Testis (tissue), 3 donors: ENCODE measurements around the gene UBE2V1. TPM values are rescaled to one million over a fixed set of nuclear protein-coding genes. Genes with fewer than 3 reads are reported as not detected.

Experiments used
- DNase-seq: peaks from one replicate; pipeline ENCODE4 v3.0.0-alpha.2; 2019
- H3K27ac ChIP-seq, 2 donors: fragments of 200-600 bp; sonication (generic); one replicate each; pipeline ENCODE4 v1.5.1; 2019
- H3K27me3 ChIP-seq: fragments of 200-600 bp; sonication (generic); one replicate; pipeline ENCODE4 v1.5.1; 2019
- H3K36me3 ChIP-seq: fragments of 200-600 bp; sonication (generic); one replicate; pipeline ENCODE4 v1.5.1; 2017; ENCODE audit warnings: low read depth; ENCODE audit errors: missing control alignments
- H3K4me1 ChIP-seq: fragments of 200-600 bp; sonication (generic); one replicate; pipeline ENCODE4 v1.5.1; 2019
- H3K4me3 ChIP-seq, 2 donors: fragments of 200-600 bp; sonication (generic); one replicate each; pipeline ENCODE4 v1.5.1; 2017 to 2019
- H3K9me3 ChIP-seq: fragments of 200-600 bp; sonication (generic); one replicate; pipeline ENCODE4 v1.5.1; 2017
- CTCF ChIP-seq, 3 experiments: fragments of 450-650 bp in 2 of 3; fragments of 200-600 bp in 1 of 3; sonication (generic) in 1 of 3; IDR thresholded peaks; one replicate each; pipeline ENCODE4 v1.5.1; 2016 to 2019; ENCODE audit warnings: antibody characterized with exemption in 3 of 3, mild to moderate bottlenecking in 2 of 3, moderate library complexity in 1 of 3
- POLR2A ChIP-seq: fragments of 450-650 bp; IDR thresholded peaks from one replicate; pipeline ENCODE4 v1.6.1; 2017; ENCODE audit warnings: antibody characterized with exemption, mild to moderate bottlenecking, moderate library complexity
- WGBS, 2 donors: methylation state at CpG; one replicate each; pipeline ENCODE4 v1.1.5; 2018; 5-methylcytosine and 5-hydroxymethylcytosine counted together
- intact Hi-C: fragments of 100-400 bp; cut with DNase I; formaldehyde crosslinking; loops from one replicate; pipeline ENCODE4 v1.15.1; 2023; ENCODE audit warnings: low total_unique reads
- polyA plus RNA-seq: library from polyadenylated mRNA; stranded (reverse); fragments of 350-450 nt; fragmentation: Illumina TruSeq; extraction: RNeasy Lipid Tissue Mini Kit (QIAGEN cat#74804); gene quantifications from one replicate; pipeline ENCODE4 v1.2.3, GENCODE V29; 2014; ENCODE audit warnings: low read depth, low replicate concordance; ENCODE audit not compliant: insufficient read depth
- total RNA-seq, 2 donors: library from RNA; depleted of rRNA; stranded (reverse); fragments of >200 nt; gene quantifications; one replicate each; pipeline ENCODE4 v1.2.3, GENCODE V29; 2016

Gene UBE2V1
- total and polyA plus RNA-seq, 3 donors from 2014 or later = 78.1 to 121 (median 80.5) TPM

GRCh38 chr20:50118203-50118602 is 5.3 kb upstream of the UBE2V1 start:
- WGBS, 2 donors = 62 to 68% methylated on average over 2 of the region's 2 CpGs
- Histone ChIP-seq H3K4me1 (peaks cover 8% of the 10 kb centered on the region), H3K27me3 (no peaks in the 10 kb centered on the region), H3K36me3 (no peaks in the 10 kb centered on the region), H3K9me3 (no peaks in the 10 kb centered on the region), H3K27ac (no peak overlapping the region), H3K4me3 (no peak overlapping the region)
- intact Hi-C loops = no loop called here
- DNase-seq = no peak
- no peak for TF ChIP-seq POLR2A
- TF ChIP-seq CTCF (IDR thresholded peaks at IDR 0.05) = no peak

GRCh38 chr20:50116368-50116999 is 3.5 kb upstream of the UBE2V1 start:
- no peaks in the 10 kb centered on the region for H3K9me3 ChIP-seq
- no peaks in the 10 kb centered on the region for H3K27me3 ChIP-seq
- peak overlapping the region in 1 of 2 donors; percentile 47 for H3K27ac ChIP-seq
- no peaks in the 10 kb centered on the region for H3K36me3 ChIP-seq
- intact Hi-C loops = no loop called here
- H3K4me3 ChIP-seq = peak overlapping the region; percentile 34 to 38
- 50 to 76% methylated on average over 13 to 19 of the region's 19 CpGs for WGBS, 2 donors
- DNase-seq = no peak
- no peak for TF ChIP-seq POLR2A
- no peak for TF ChIP-seq CTCF (IDR thresholded peaks at IDR 0.05)
- peaks cover 12% of the 10 kb centered on the region for H3K4me1 ChIP-seq

GRCh38 chr20:50115591-50116367 is 2.8 kb upstream of the UBE2V1 start:
- TF ChIP-seq POLR2A (no peak), CTCF (IDR thresholded peaks at IDR 0.05) (no peak)
- Histone ChIP-seq H3K9me3 (no peaks in the 10 kb centered on the region), H3K27me3 (no peaks in the 10 kb centered on the region), H3K4me1 (peaks cover 18% of the 10 kb centered on the region), H3K4me3 (peak overlapping the region; percentile 34 to 38), H3K27ac (peak overlapping the region in 1 of 2 donors; percentile 47), H3K36me3 (no peaks in the 10 kb centered on the region)
- peak; percentile 99 for DNase-seq
- intact Hi-C loops = no loop called here
- 0 to 1% methylated on average over 24 of the region's 24 CpGs for WGBS, 2 donors

- peaks cover 21% of the 10 kb centered on the region for H3K4me1 ChIP-seq
Observed at GRCh38 chr20:50115041-50115512, 2.1 kb upstream of the UBE2V1 start.

More at GRCh38 chr20:50115041-50115512, 2.1 kb upstream of the UBE2V1 start:
- TF ChIP-seq CTCF (IDR thresholded peaks at IDR 0.05) = no peak
- no peak for TF ChIP-seq POLR2A
- peak overlapping the region in 1 of 2 donors; percentile 23 for H3K27ac ChIP-seq
- intact Hi-C loops = no loop called here
- H3K36me3 ChIP-seq = no peaks in the 10 kb centered on the region
- WGBS, 2 donors = 45 to 47% methylated on average over 6 of the region's 6 CpGs
- no peaks in the 10 kb centered on the region for H3K27me3 ChIP-seq
- peak overlapping the region; percentile 34 to 38 for H3K4me3 ChIP-seq
- no peaks in the 10 kb centered on the region for H3K9me3 ChIP-seq
- DNase-seq = no peak
